ENCODE measurements around the gene XXYLT1.
"Not testable (repeated sequence)": the region's sequence is repeated elsewhere in the genome, so short reads cannot be mapped to it uniquely, and the experiment has no call there.

GRCh38 chr3:195087840-195088601, 182.9 kb downstream of the XXYLT1 start:
- not testable (repeated sequence) for TF ChIP-seq CTCF, POLR2A, EP300, POLR2AphosphoS5 (IDR thresholded peaks at IDR 0.05)
